ENCODE results near the gene SIRT2. TPM values are rescaled to one million over a fixed set of nuclear protein-coding genes. Genes with fewer than 3 reads are reported as not detected.

Gene SIRT2
- polyA plus RNA-seq, 1 donor (not counting 4 experiments of a cell fraction or from before 2014, with no cell fraction given): 46.6 TPM

DNA sequence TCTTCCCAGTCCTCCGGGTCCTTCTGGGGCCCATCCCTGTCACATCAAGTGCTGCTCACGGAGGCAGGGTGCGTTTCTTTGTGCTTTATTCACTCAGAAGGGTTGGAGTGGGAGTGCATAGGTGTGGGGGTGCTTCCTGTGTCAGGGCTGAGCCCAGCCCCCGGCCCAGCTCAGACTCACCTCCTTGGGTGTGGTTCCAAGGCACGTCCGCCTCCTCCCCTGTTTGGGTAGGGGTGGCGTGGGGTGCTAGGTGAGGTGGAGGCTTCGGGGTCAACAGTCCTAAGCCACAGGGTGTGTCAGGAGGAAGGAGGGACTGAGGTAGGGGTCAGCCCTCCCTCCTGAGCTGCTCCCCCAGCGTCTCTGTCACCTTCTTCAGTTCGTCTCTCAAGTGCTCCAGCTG is 9.5 kb upstream of the SIRT2 start:
- no peak overlapping the region for H3K27ac ChIP-seq (ENCODE audit: control insufficient read depth, insufficient read depth, low read length)
- peaks cover 4 to 7% of the 10 kb centered on the region in 2 experiments for H3K36me3 ChIP-seq (ENCODE audit: control insufficient read depth in 2 of 2, extremely low read depth in 1 of 2, insufficient read depth in 2 of 2, low read length in 2 of 2)
- no peaks in the 10 kb centered on the region for H3K9me1 ChIP-seq (ENCODE audit: control insufficient read depth, extremely low read depth, insufficient read depth, low read length)
- no peaks in the 10 kb centered on the region for H3K9me3 ChIP-seq (ENCODE audit: control insufficient read depth, low read depth, low read length)
- H3K4me1 ChIP-seq (ENCODE audit: control insufficient read depth, extremely low read depth, insufficient read depth, low read length): no peaks in the 10 kb centered on the region
- no peak overlapping the region for H3K9ac ChIP-seq (ENCODE audit: control insufficient read depth, extremely low read depth, insufficient read depth, low read length)
- no peaks in the 10 kb centered on the region for H3K27me3 ChIP-seq (ENCODE audit: control insufficient read depth, extremely low read depth, insufficient read depth, low read length)
- no peaks in the 10 kb centered on the region for H4K20me1 ChIP-seq (ENCODE audit: control insufficient read depth, extremely low read depth, insufficient read depth, low read length)
- no peak overlapping the region for H2AFZ ChIP-seq (ENCODE audit: control insufficient read depth, low read length)
- DNase-seq (ENCODE audit: low read depth, low spot score) (no peak), FAIRE-seq (no peak)
- no peaks in the 10 kb centered on the region for H3K79me2 ChIP-seq (ENCODE audit: control insufficient read depth, insufficient read depth, low read length)
- dilution Hi-C loops (cut with MboI; ENCODE audit: extremely low pct_ligation_motif_present, low sequenced_read_pairs): no loop called here
- no peak overlapping the region for H3K4me3 ChIP-seq (ENCODE audit: control insufficient read depth in 2 of 3, extremely low read depth in 1 of 3, insufficient read depth in 2 of 3, low read depth in 1 of 3, low read length in 3 of 3)
- TF ChIP-seq, protein P1, sequence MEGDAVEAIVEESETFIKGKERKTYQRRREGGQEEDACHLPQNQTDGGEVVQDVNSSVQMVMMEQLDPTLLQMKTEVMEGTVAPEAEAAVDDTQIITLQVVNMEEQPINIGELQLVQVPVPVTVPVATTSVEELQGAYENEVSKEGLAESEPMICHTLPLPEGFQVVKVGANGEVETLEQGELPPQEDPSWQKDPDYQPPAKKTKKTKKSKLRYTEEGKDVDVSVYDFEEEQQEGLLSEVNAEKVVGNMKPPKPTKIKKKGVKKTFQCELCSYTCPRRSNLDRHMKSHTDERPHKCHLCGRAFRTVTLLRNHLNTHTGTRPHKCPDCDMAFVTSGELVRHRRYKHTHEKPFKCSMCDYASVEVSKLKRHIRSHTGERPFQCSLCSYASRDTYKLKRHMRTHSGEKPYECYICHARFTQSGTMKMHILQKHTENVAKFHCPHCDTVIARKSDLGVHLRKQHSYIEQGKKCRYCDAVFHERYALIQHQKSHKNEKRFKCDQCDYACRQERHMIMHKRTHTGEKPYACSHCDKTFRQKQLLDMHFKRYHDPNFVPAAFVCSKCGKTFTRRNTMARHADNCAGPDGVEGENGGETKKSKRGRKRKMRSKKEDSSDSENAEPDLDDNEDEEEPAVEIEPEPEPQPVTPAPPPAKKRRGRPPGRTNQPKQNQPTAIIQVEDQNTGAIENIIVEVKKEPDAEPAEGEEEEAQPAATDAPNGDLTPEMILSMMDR (optimal IDR thresholded peaks at IDR 0.05 in 1 of 3, IDR thresholded peaks at IDR 0.05 in 1 of 3, conservative IDR thresholded peaks at IDR 0.05 in 1 of 3; ENCODE audit: extremely low read depth in 1 of 3, insufficient read depth in 2 of 3, low read length in 3 of 3): no peak
- no peak for TF ChIP-seq EZH2 (IDR thresholded peaks at IDR 0.05; ENCODE audit: low read length)
- H3K4me2 ChIP-seq (ENCODE audit: control insufficient read depth, extremely low read depth, insufficient read depth, low read depth, low read length): no peak overlapping the region

DNA sequence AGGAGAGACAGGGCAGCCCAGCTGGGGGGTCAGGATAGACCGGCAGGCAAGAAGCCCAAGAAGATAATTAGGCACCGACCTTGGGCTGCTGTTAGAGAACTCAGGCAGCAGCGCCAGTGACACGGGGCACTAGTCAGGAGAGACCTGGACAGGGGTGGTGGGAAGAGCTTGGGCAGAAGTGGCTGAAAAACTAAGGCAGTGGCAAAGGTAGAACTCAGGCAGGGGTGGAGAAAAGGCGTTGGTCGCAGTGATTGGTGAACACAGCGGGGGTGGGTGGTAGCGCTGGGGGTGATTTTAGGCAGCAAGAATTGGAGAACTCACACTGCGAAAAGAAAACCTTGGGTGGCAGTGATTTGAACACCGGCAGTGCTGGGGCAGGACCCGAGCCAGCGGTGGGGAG is 8.3 kb upstream of the SIRT2 start:
- H3K9me1 ChIP-seq (ENCODE audit: control insufficient read depth, extremely low read depth, insufficient read depth, low read length): no peaks in the 10 kb centered on the region
- H3K4me1 ChIP-seq (ENCODE audit: control insufficient read depth, extremely low read depth, insufficient read depth, low read length): no peaks in the 10 kb centered on the region
- FAIRE-seq (no peak), DNase-seq (ENCODE audit: low read depth, low spot score) (no peak)
- no peaks in the 10 kb centered on the region for H4K20me1 ChIP-seq (ENCODE audit: control insufficient read depth, extremely low read depth, insufficient read depth, low read length)
- TF ChIP-seq, protein P1 (optimal IDR thresholded peaks at IDR 0.05 in 1 of 3, IDR thresholded peaks at IDR 0.05 in 1 of 3, conservative IDR thresholded peaks at IDR 0.05 in 1 of 3; ENCODE audit: extremely low read depth in 1 of 3, insufficient read depth in 2 of 3, low read length in 3 of 3): no peak
- TF ChIP-seq EZH2 (IDR thresholded peaks at IDR 0.05; ENCODE audit: low read length): no peak
- H3K9ac ChIP-seq (ENCODE audit: control insufficient read depth, extremely low read depth, insufficient read depth, low read length): no peak overlapping the region
- no peak overlapping the region for H3K4me2 ChIP-seq (ENCODE audit: control insufficient read depth, extremely low read depth, insufficient read depth, low read depth, low read length)
- no peaks in the 10 kb centered on the region for H3K27me3 ChIP-seq (ENCODE audit: control insufficient read depth, extremely low read depth, insufficient read depth, low read length)
- no peak overlapping the region for H3K4me3 ChIP-seq (ENCODE audit: control insufficient read depth in 2 of 3, extremely low read depth in 1 of 3, insufficient read depth in 2 of 3, low read depth in 1 of 3, low read length in 3 of 3)
- peaks cover under 1% of the 10 kb centered on the region for H3K79me2 ChIP-seq (ENCODE audit: control insufficient read depth, insufficient read depth, low read length)
- peaks cover 4 to 7% of the 10 kb centered on the region in 2 experiments for H3K36me3 ChIP-seq (ENCODE audit: control insufficient read depth in 2 of 2, extremely low read depth in 1 of 2, insufficient read depth in 2 of 2, low read length in 2 of 2)
- dilution Hi-C loops (cut with MboI; ENCODE audit: extremely low pct_ligation_motif_present, low sequenced_read_pairs): no loop called here
- no peak overlapping the region for H3K27ac ChIP-seq (ENCODE audit: control insufficient read depth, insufficient read depth, low read length)
- no peaks in the 10 kb centered on the region for H3K9me3 ChIP-seq (ENCODE audit: control insufficient read depth, low read depth, low read length)
- H2AFZ ChIP-seq (ENCODE audit: control insufficient read depth, low read length): no peak overlapping the region
